ENCODE measurements around the gene SACM1L. TPM values are rescaled to one million over a fixed set of nuclear protein-coding genes. Genes with fewer than 3 reads are reported as not detected.

Gene SACM1L
- total RNA-seq, 1 experiment from 2014 or later = 30.1 TPM

DNA sequence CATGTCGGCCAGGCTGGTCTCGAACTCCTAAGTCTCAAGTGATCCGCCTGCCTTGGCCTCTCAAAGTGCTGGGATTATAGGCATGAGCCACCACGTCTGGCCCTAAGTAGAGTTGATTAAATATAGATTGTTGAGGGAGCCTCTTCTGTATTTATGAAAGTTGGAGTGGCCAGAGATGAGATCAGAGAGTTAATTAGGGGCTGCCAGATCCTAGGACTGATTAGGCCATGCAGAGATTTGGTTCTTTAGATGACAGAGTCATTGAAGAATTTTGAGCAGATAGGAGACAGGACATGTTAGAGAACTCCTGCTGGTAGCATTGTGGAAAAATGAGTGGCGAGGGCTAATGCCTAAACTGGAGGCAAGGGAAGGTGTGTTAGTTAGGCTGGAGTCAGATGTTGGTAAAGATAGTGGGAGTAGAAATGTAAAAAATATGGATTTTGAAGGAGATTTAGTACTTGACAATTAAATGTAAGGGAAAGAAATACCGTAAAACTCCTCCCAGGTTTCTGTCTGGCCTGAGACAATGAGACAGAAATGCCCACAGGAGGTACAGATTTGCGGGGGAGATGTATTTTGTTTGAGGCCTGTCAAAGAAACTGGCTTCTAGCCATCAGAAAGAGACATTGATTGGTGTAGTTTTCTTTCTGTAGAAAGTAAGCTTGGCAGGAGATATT lies 23.4 kb downstream of the SACM1L start:
- Histone ChIP-seq H3K36me3 (ENCODE audit: low read depth, low read length) (peaks cover 23% of the 10 kb centered on the region; the same call in 1 of the 2 replicates), H4K20me1 (ENCODE audit: low read length) (no peaks in the 10 kb centered on the region), H3K79me2 (ENCODE audit: low read length) (no peaks in the 10 kb centered on the region), H3K27ac (ENCODE audit: low read length) (no peak overlapping the region), H3K9me3 (ENCODE audit: low read length) (no peaks in the 10 kb centered on the region), H3K4me2 (ENCODE audit: low read length) (no peak overlapping the region), H3K4me1 (ENCODE audit: insufficient read depth, low read length) (no peaks in the 10 kb centered on the region), H2AFZ (ENCODE audit: low read length) (no peak overlapping the region), H3K4me3 (ENCODE audit: low read length) (no peak overlapping the region), H3K9ac (ENCODE audit: low read length) (no peak overlapping the region), H3K27me3 (ENCODE audit: low read length) (no peaks in the 10 kb centered on the region), H3K9me2 (replicated peaks; ENCODE audit: low read length) (no peaks in the 10 kb centered on the region), H3F3A (ENCODE audit: low read length, unreplicated experiment) (no peaks in the 10 kb centered on the region)
- intact Hi-C loops (cut with micrococcal nuclease) = no loop called here
- DNase-seq (no peak), ATAC-seq (no peak)
- ChIA-PET POLR2A (ENCODE audit: unreplicated experiment) (no interaction called here), CTCF (no interaction called here)
- TF ChIP-seq, protein P1, sequence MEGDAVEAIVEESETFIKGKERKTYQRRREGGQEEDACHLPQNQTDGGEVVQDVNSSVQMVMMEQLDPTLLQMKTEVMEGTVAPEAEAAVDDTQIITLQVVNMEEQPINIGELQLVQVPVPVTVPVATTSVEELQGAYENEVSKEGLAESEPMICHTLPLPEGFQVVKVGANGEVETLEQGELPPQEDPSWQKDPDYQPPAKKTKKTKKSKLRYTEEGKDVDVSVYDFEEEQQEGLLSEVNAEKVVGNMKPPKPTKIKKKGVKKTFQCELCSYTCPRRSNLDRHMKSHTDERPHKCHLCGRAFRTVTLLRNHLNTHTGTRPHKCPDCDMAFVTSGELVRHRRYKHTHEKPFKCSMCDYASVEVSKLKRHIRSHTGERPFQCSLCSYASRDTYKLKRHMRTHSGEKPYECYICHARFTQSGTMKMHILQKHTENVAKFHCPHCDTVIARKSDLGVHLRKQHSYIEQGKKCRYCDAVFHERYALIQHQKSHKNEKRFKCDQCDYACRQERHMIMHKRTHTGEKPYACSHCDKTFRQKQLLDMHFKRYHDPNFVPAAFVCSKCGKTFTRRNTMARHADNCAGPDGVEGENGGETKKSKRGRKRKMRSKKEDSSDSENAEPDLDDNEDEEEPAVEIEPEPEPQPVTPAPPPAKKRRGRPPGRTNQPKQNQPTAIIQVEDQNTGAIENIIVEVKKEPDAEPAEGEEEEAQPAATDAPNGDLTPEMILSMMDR (conservative IDR thresholded peaks at IDR 0.05; ENCODE audit: low read depth, low read length) = no peak
- no peak for TF ChIP-seq EZH2 (IDR thresholded peaks at IDR 0.05; ENCODE audit: low read length, unreplicated experiment)
- TF ChIP-seq EZH2phosphoT487 (IDR thresholded peaks at IDR 0.05; ENCODE audit: borderline replicate concordance, low read length) = no peak
- no TSS peak for BruUV-seq (replicated peaks)

DNA sequence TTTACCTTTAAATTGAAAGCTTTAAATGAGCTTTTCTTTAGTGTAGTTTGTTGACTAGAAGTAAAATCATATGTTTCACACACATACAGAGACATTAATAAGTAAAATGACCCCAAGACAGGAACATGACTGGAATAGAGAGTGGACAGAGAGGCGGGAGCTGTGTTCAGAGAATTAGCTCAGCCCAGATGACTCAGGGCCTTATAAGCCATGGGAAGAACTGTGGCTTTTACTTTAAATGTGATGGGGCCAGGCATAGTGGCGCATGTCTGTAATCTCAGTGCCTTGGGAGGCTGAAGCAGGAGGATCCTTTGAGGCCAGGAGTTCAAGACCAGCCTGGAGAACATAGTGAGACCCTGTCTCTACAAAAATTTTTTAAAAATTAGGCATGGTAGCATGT lies 26.7 kb downstream of the SACM1L start:
- H3K9me3 ChIP-seq (ENCODE audit: low read length) = no peaks in the 10 kb centered on the region
- H3K27me3 ChIP-seq (ENCODE audit: low read length) = no peaks in the 10 kb centered on the region
- no peak overlapping the region for H3K4me3 ChIP-seq (ENCODE audit: low read length)
- ChIA-PET POLR2A (ENCODE audit: unreplicated experiment) (interaction anchor here (0.6 kb wide), 1 partner anchor 13 kb away, joined by 6 read pairs; no protein-coding TSS in a partner anchor), CTCF (interaction anchor here (0.7 kb wide), 1 partner anchor 295 kb away, joined by 4 read pairs; no protein-coding TSS in a partner anchor)
- DNase-seq = no peak
- no peaks in the 10 kb centered on the region for H3K79me2 ChIP-seq (ENCODE audit: low read length)
- intact Hi-C loops (cut with micrococcal nuclease) = no loop called here
- H3K36me3 ChIP-seq (ENCODE audit: low read depth, low read length) = peaks cover 12% of the 10 kb centered on the region; the same call in 1 of the 2 replicates
- no peak overlapping the region for H3K4me2 ChIP-seq (ENCODE audit: low read length)
- H3K9ac ChIP-seq (ENCODE audit: low read length) = no peak overlapping the region
- no peak for TF ChIP-seq EZH2 (IDR thresholded peaks at IDR 0.05; ENCODE audit: low read length, unreplicated experiment)
- TF ChIP-seq, protein P1 (conservative IDR thresholded peaks at IDR 0.05; ENCODE audit: low read depth, low read length) = no peak
- no peak for TF ChIP-seq EZH2phosphoT487 (IDR thresholded peaks at IDR 0.05; ENCODE audit: borderline replicate concordance, low read length)
- H4K20me1 ChIP-seq (ENCODE audit: low read length) = no peaks in the 10 kb centered on the region
- no peak overlapping the region for H2AFZ ChIP-seq (ENCODE audit: low read length)
- no peak overlapping the region for H3K27ac ChIP-seq (ENCODE audit: low read length)
- no peaks in the 10 kb centered on the region for H3K4me1 ChIP-seq (ENCODE audit: insufficient read depth, low read length)
- no peak for ATAC-seq
- H3K9me2 ChIP-seq (replicated peaks; ENCODE audit: low read length) = no peaks in the 10 kb centered on the region
- H3F3A ChIP-seq (ENCODE audit: low read length, unreplicated experiment) = no peaks in the 10 kb centered on the region
- no TSS peak for BruUV-seq (replicated peaks)

DNA sequence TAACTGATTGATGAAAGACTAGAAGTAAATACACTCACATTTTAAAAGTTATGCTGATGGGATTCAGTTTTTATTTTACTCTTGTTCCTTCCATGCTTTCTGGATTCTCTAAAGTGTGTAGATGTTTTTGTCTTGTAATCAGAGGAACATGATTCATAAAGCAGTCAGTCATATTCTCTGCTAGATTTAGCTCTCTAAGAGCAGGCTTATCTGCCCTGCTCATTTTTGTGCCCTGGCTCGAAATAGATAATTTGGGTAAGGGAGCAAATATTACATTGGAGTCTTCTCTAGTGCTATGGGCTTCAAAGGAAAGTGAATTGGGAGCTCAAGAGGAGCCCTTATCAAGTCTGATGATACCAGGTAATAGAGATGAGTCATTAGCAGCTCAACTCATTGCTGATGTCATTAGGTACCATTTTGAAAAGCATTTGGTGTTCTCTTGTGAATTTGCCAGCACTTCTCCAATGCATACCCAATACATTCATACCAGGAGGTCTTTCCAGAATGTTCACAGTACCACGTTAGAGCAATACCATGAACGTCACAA lies 27.7 kb downstream of the SACM1L start:
- TF ChIP-seq EZH2 (IDR thresholded peaks at IDR 0.05; ENCODE audit: low read length, unreplicated experiment) (no peak), EZH2phosphoT487 (IDR thresholded peaks at IDR 0.05; ENCODE audit: borderline replicate concordance, low read length) (no peak)
- TF ChIP-seq, protein P1 (conservative IDR thresholded peaks at IDR 0.05; ENCODE audit: low read depth, low read length) = no peak
- Histone ChIP-seq H3K36me3 (ENCODE audit: low read depth, low read length) (peaks cover 9% of the 10 kb centered on the region; the same call in 1 of the 2 replicates), H3K4me3 (ENCODE audit: low read length) (no peak overlapping the region), H2AFZ (ENCODE audit: low read length) (no peak overlapping the region), H3K27me3 (ENCODE audit: low read length) (no peaks in the 10 kb centered on the region), H4K20me1 (ENCODE audit: low read length) (no peaks in the 10 kb centered on the region), H3K9ac (ENCODE audit: low read length) (no peak overlapping the region), H3F3A (ENCODE audit: low read length, unreplicated experiment) (no peaks in the 10 kb centered on the region), H3K4me1 (ENCODE audit: insufficient read depth, low read length) (no peaks in the 10 kb centered on the region), H3K4me2 (ENCODE audit: low read length) (no peak overlapping the region), H3K27ac (ENCODE audit: low read length) (no peak overlapping the region), H3K9me3 (ENCODE audit: low read length) (no peaks in the 10 kb centered on the region), H3K9me2 (replicated peaks; ENCODE audit: low read length) (no peaks in the 10 kb centered on the region), H3K79me2 (ENCODE audit: low read length) (no peaks in the 10 kb centered on the region)
- intact Hi-C loops (cut with micrococcal nuclease) = no loop called here
- ChIA-PET CTCF (interaction anchor here (0.6 kb wide), 1 partner anchor 166 kb away, joined by 6 read pairs; no protein-coding TSS in a partner anchor), POLR2A (ENCODE audit: unreplicated experiment) (no interaction called here)
- BruUV-seq (replicated peaks) = no TSS peak
- DNase-seq (no peak), ATAC-seq (no peak)
